Measurements from ENCODE around the gene MARVELD1. TPM values are rescaled to one million over a fixed set of nuclear protein-coding genes. Genes with fewer than 3 reads are reported as not detected.

Gene MARVELD1
- total and polyA plus RNA-seq, 2 of the 4 experiments (the other 2 are of a cell fraction): 12.0 to 68.1 TPM

GRCh38 chr10:97705006-97705670 lies 8.4 kb upstream of the MARVELD1 start:
- H3K56ac ChIP-seq (ENCODE audit: extremely low read depth, insufficient read depth, low read length): no peak overlapping the region
- dilution Hi-C loops (cut with HindIII; ENCODE audit: low sequenced_read_pairs, unreplicated experiment) (no loop called here), intact Hi-C loops (cut with micrococcal nuclease) (no loop called here), in situ Hi-C loops (cut with MboI; ENCODE audit: low sequenced_read_pairs) (no loop called here)
- POLR2A ChIA-PET (ENCODE audit: unreplicated experiment): no interaction called here
- H2BK5ac ChIP-seq (ENCODE audit: low read depth, low read length, poor library complexity, severe bottlenecking): no peak overlapping the region
- no peaks in the 10 kb centered on the region for H3K79me1 ChIP-seq (ENCODE audit: low read depth in 1 of 2, low read length in 2 of 2)
- H3K9me1 ChIP-seq (ENCODE audit: insufficient read depth, low read length): peaks cover 10% of the 10 kb centered on the region
- no CpG with 5 or more reads among the region's 3 CpGs for WGBS, 2 experiments (ENCODE audit: extremely low coverage in 2 of 2, insufficient read length in 1 of 2)
- H3K27me3 ChIP-seq (ENCODE audit: control insufficient read depth, insufficient read depth, low read length): no peaks in the 10 kb centered on the region
- H2AFZ ChIP-seq (replicated peaks; ENCODE audit: low read length, poor library complexity): peak overlapping the region; percentile 44
- TF ChIP-seq POLR2A (IDR thresholded peaks at IDR 0.05; ENCODE audit: low read depth, low read length): no peak
- TF ChIP-seq SMC3 (IDR thresholded peaks at IDR 0.05; ENCODE audit: low read depth, low read length): no peak
- no peak for TF ChIP-seq BHLHE40 (IDR thresholded peaks at IDR 0.05; ENCODE audit: low read depth, low read length)
- TF ChIP-seq FOS (IDR thresholded peaks at IDR 0.05; ENCODE audit: low read depth, low read length): no peak
- no peak for TF ChIP-seq NFE2L2 (IDR thresholded peaks at IDR 0.05; ENCODE audit: low read depth, low read length)
- TF ChIP-seq MXI1 (IDR thresholded peaks at IDR 0.05; ENCODE audit: borderline replicate concordance, low read depth, low read length): no peak
- no peak for TF ChIP-seq CEBPB (IDR thresholded peaks at IDR 0.05; ENCODE audit: low read depth, low read length)
- no peak for TF ChIP-seq CHD1 (IDR thresholded peaks at IDR 0.05; ENCODE audit: low read depth, low read length)
- TF ChIP-seq RAD21 (IDR thresholded peaks at IDR 0.05; ENCODE audit: low read length): no peak
- no peak for TF ChIP-seq RCOR1 (IDR thresholded peaks at IDR 0.05; ENCODE audit: insufficient replicate concordance, low read length)
- TF ChIP-seq MAFK (IDR thresholded peaks at IDR 0.05; ENCODE audit: low read depth, low read length): no peak
- TF ChIP-seq ELK1 (IDR thresholded peaks at IDR 0.05; ENCODE audit: borderline replicate concordance, low read depth, low read length): no peak
- TF ChIP-seq RFX5 (IDR thresholded peaks at IDR 0.05; ENCODE audit: low read depth, low read length): no peak
- TF ChIP-seq USF2 (IDR thresholded peaks at IDR 0.05; ENCODE audit: low read depth, low read length): no peak
- H2BK120ac ChIP-seq (ENCODE audit: low read depth, low read length): no peak overlapping the region
- 0 out of 2 replicates have a peak overlapping the region, but pooled peaks have one; percentile 12 for H3K23ac ChIP-seq (ENCODE audit: low read depth, low read length)
- H3K9ac ChIP-seq (ENCODE audit: low read depth, low read length): no peak overlapping the region
- no peak overlapping the region for H4K5ac ChIP-seq (ENCODE audit: low read depth, low read length)
- H2BK15ac ChIP-seq (ENCODE audit: low read depth, low read length): no peak overlapping the region
- H4K8ac ChIP-seq (ENCODE audit: low read depth in 2 of 2, low read length in 2 of 2): no peak overlapping the region
- no peak for DNase-seq
- no peak overlapping the region for H3K4me2 ChIP-seq (ENCODE audit: low read depth, low read length)
- no peak overlapping the region; the same call in 1 of the 2 replicates for H3K14ac ChIP-seq (replicated peaks; ENCODE audit: low read depth, low read length)
- CTCF ChIA-PET: interaction anchor here (1.1 to 1.6 kb wide), 2 partner anchors 28 to 32 kb away, joined by 3 read pairs; partner anchors contain the start of gene ZFYVE27
- H3K36me3 ChIP-seq (ENCODE audit: control insufficient read depth, insufficient read depth, low read length): no peaks in the 10 kb centered on the region
- peak overlapping the region; percentile 76 for H2AK9ac ChIP-seq (replicated peaks; ENCODE audit: low read depth, low read length, poor library complexity)
- no TSS peak for BruUV-seq (replicated peaks)
- H3K18ac ChIP-seq (ENCODE audit: low read depth, low read length): no peak overlapping the region
- no peaks in the 10 kb centered on the region for H3K9me3 ChIP-seq (ENCODE audit: control insufficient read depth, insufficient read depth, low read length)
- peaks cover 6% of the 10 kb centered on the region for H3K4me1 ChIP-seq (ENCODE audit: control insufficient read depth, insufficient read depth, low read length)
- H4K20me1 ChIP-seq (ENCODE audit: insufficient read depth, low read length): no peaks in the 10 kb centered on the region
- peak overlapping the region; percentile 55; the same call in 1 of the 2 replicates for H2AK5ac ChIP-seq (ENCODE audit: low read depth, low read length)
- H3K4ac ChIP-seq (ENCODE audit: low read depth, low read length): no peak overlapping the region
- H2BK20ac ChIP-seq (ENCODE audit: low read depth, low read length): no peak overlapping the region
- H3K27ac ChIP-seq (ENCODE audit: insufficient read depth, low read length): no peak overlapping the region
- ATAC-seq (ENCODE audit: low read depth): no peak
- H3K4me3 ChIP-seq (ENCODE audit: insufficient read depth, low read depth, low read length): no peak overlapping the region
- no peak overlapping the region for H4K91ac ChIP-seq (ENCODE audit: insufficient read depth, low read depth, low read length)

Measured in IMR-90 (cell line).